ENCODE results near the gene ABCB6.
"Not testable (repeated sequence)": the region's sequence is repeated elsewhere in the genome, so short reads cannot be mapped to it uniquely, and the experiment has no call there.

The ABCB6 gene

GRCh38 chr2:219213026-219213415 lies 5.7 kb downstream of the ABCB6 start:
- no peak for DNase-seq

GRCh38 chr2:219210886-219211362 lies 7.8 kb downstream of the ABCB6 start:
- no peak for DNase-seq

GRCh38 chr2:219210196-219210885 lies 8.4 kb downstream of the ABCB6 start:
- no peak for DNase-seq

- DNase-seq, result no peak
Observed at GRCh38 chr2:219209236-219210195, 9.2 kb downstream of the ABCB6 start.

GRCh38 chr2:219207884-219208740 lies 10.6 kb downstream of the ABCB6 start:
- DNase-seq, result no peak

GRCh38 chr2:219207134-219207883 lies 11.4 kb downstream of the ABCB6 start:
- DNase-seq, result no peak

GRCh38 chr2:219206328-219207133 lies 12.2 kb downstream of the ABCB6 start, which contains the start of gene ZFAND2B:
ZFAND2B (plus strand) TSS chr2:219206782; CDS start chr2:219206988, 206 bp downstream.
- peak; percentile 84 to 95 (median 88) for DNase-seq

GRCh38 chr2:219205981-219206327 lies 12.8 kb downstream of the ABCB6 start:
- DNase-seq, result no peak

- DNase-seq, result no peak
Observed at GRCh38 chr2:219205165-219205538, 13.6 kb downstream of the ABCB6 start.

- no peak for DNase-seq
Observed at GRCh38 chr2:219204425-219205164, 14.2 kb downstream of the ABCB6 start.

- DNase-seq, result not testable (repeated sequence)
Observed at GRCh38 chr2:219201331-219201730, 17.4 kb downstream of the ABCB6 start.

GRCh38 chr2:219200502-219201326 lies 18.0 kb downstream of the ABCB6 start:
- not testable (repeated sequence) for DNase-seq

- DNase-seq, result no peak
Observed at GRCh38 chr2:219199470-219200211, 19.1 kb downstream of the ABCB6 start.

- no peak for DNase-seq
Observed at GRCh38 chr2:219198974-219199373, 19.8 kb downstream of the ABCB6 start.

- no peak for DNase-seq
Observed at GRCh38 chr2:219197388-219197787, 21.4 kb downstream of the ABCB6 start.

GRCh38 chr2:219186754-219187456 lies 31.9 kb downstream of the ABCB6 start:
- no peak for DNase-seq

GRCh38 chr2:219184121-219184520 lies 34.6 kb downstream of the ABCB6 start:
- DNase-seq, result no peak

- no peak for DNase-seq
Observed at GRCh38 chr2:219183151-219183772, 35.5 kb downstream of the ABCB6 start.

Data from activated naive CD4-positive, alpha-beta T cell (primary cell).